Measurements from ENCODE around the gene STXBP6. TPM values are rescaled to one million over a fixed set of nuclear protein-coding genes. Genes with fewer than 3 reads are reported as not detected.
"Not testable (repeated sequence)": the region's sequence is repeated elsewhere in the genome, so short reads cannot be mapped to it uniquely, and the experiment has no call there.

STXBP6 gene
- polyA plus RNA-seq, 2 donors, result 1.9 to 2.2 TPM

DNA sequence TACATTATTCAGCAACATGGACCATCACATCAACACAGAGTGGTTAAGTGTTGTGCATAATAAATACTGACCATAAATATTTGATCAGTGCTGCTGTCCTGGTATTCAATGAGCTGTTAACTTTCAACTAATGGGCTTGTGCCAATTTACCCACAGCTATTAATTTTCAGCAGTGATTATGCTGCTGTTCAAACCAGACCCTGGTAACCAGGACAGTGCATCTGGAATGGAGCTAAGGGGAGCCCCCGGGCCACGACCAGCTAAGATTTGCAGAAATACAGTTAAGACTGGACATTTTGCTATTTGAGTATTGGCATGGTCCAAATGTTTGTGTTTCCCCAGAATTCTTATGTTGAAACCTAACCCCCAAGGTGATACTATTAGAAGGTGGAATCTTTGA, 235.6 kb downstream of the STXBP6 start:
- H3K4me1 ChIP-seq (ENCODE audit: control insufficient read depth in 2 of 2, insufficient read depth in 2 of 2, low read length in 1 of 2), result peaks cover 0 to 4% of the 10 kb centered on the region in 2 donors
- WGBS, 2 donors, result 91 to 95% methylated on average over 2 of the region's 2 CpGs

DNA sequence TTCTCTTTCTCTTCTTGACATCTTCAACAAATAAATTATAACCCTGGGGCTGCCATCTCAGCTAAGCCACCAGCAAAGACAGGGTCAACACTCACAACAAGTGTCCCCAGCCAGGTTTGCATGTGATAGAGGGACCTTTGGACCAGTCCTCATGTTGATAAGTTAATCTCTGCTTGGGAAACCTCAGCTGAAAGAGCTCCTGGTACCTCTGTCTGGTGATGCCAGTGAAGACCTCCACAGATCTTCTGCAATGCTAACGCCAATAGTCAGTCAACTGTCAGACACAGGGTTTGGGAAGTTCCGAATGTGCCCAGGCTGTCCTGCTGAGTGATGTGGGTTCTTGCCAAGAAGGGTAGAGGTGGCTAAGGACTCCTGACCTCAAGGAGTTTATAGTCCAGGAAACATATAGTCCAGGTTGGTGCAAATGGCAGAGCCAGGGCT, 236.1 kb downstream of the STXBP6 start:
- no peak overlapping the region for H3K27ac ChIP-seq (ENCODE audit: low read depth in 2 of 2, low read length in 1 of 2)
- peaks cover 0 to 2% of the 10 kb centered on the region in 2 donors for H3K9me3 ChIP-seq (ENCODE audit: control insufficient read depth in 2 of 2, insufficient read depth in 1 of 2, low read depth in 1 of 2, low read length in 1 of 2)
- no peak overlapping the region for H3K4me3 ChIP-seq (ENCODE audit: low read depth in 1 of 2, low read length in 2 of 2)
- H3K36me3 ChIP-seq (ENCODE audit: control insufficient read depth in 2 of 2, insufficient read depth in 2 of 2, low read length in 1 of 2), result no peaks in the 10 kb centered on the region
- WGBS, 2 donors, result 67 to 96% methylated on average over 2 of the region's 2 CpGs
- H3K4me1 ChIP-seq (ENCODE audit: control insufficient read depth in 2 of 2, insufficient read depth in 2 of 2, low read length in 1 of 2), result peaks cover 0 to 4% of the 10 kb centered on the region in 2 donors
- H3K27me3 ChIP-seq (ENCODE audit: control insufficient read depth in 1 of 2, insufficient read depth in 2 of 2, low read length in 2 of 2), result no peaks in the 10 kb centered on the region

More for the DNA sequence above, 235.6 kb downstream of the STXBP6 start:
- H3K27me3 ChIP-seq (ENCODE audit: control insufficient read depth in 1 of 2, insufficient read depth in 2 of 2, low read length in 2 of 2), result no peaks in the 10 kb centered on the region
- H3K36me3 ChIP-seq (ENCODE audit: control insufficient read depth in 2 of 2, insufficient read depth in 2 of 2, low read length in 1 of 2), result no peaks in the 10 kb centered on the region
- H3K4me3 ChIP-seq (ENCODE audit: low read depth in 1 of 2, low read length in 2 of 2), result no peak overlapping the region
- H3K27ac ChIP-seq (ENCODE audit: low read depth in 2 of 2, low read length in 1 of 2), result no peak overlapping the region
- peaks cover 0 to 2% of the 10 kb centered on the region in 2 donors for H3K9me3 ChIP-seq (ENCODE audit: control insufficient read depth in 2 of 2, insufficient read depth in 1 of 2, low read depth in 1 of 2, low read length in 1 of 2)

DNA sequence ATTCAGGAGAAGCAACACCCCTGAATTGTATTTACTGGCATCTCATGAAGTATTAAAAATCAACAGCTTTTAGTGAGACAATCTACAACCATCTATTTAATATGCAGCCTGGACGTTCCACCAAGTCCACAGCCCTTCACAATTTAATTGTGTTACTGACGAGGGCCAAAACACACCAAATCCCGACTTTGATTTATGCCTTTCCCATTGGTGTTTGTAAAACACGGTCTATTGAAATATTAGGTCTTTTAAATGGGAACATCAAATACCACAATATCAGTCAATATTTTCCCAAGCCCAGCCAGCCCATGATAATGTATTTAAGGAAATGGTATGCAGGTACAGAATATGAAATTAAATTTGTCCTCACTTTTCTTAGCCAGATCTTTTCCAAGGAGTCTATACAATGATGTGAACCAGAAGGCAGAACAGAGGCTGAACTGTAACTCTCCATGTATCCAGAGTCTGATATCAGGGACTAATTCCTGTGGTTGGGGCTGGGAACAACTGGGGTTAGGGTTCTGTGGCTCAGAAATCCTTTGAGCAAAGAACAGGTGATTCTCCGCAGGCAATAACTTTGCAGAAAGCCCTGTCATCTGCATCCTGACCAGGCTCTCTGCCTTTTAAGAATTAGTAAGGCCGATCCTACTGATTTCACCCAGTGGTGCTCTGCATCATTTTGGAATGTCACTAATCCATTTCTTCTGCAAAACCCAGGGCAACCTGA, 236.7 kb downstream of the STXBP6 start:
- no peak overlapping the region for H3K4me3 ChIP-seq (ENCODE audit: low read depth in 1 of 2, low read length in 2 of 2)
- H3K27ac ChIP-seq (ENCODE audit: low read depth in 2 of 2, low read length in 1 of 2), result no peak overlapping the region
- H3K9me3 ChIP-seq (ENCODE audit: control insufficient read depth in 2 of 2, insufficient read depth in 1 of 2, low read depth in 1 of 2, low read length in 1 of 2), result peaks cover 0 to 2% of the 10 kb centered on the region in 2 donors
- H3K36me3 ChIP-seq (ENCODE audit: control insufficient read depth in 2 of 2, insufficient read depth in 2 of 2, low read length in 1 of 2), result no peaks in the 10 kb centered on the region
- H3K27me3 ChIP-seq (ENCODE audit: control insufficient read depth in 1 of 2, insufficient read depth in 2 of 2, low read length in 2 of 2), result no peaks in the 10 kb centered on the region
- H3K4me1 ChIP-seq (ENCODE audit: control insufficient read depth in 2 of 2, insufficient read depth in 2 of 2, low read length in 1 of 2), result peaks cover 0 to 4% of the 10 kb centered on the region in 2 donors
- 71 to 78% methylated on average over 6 of the region's 6 CpGs for WGBS, 2 donors

DNA sequence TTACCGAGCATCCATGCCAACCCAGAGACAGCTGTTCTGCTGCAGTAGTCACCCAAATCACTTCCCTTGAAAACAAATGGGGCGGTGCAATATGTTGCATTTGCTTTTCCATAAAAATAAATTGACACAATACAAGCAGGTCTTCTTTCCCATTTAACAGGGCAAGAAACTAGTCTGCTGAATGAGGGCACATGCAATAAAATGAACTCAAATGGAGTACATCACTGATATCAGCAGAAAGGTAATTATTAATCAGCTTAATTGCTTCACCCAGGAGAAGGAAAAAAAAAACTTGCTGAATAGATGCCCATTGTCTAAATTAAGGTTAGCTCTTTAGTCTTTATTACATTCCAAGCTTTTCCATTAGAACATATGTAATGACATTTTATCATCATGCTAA, 240.8 kb downstream of the STXBP6 start:
- Histone ChIP-seq H3K9me3 (ENCODE audit: control insufficient read depth in 2 of 2, insufficient read depth in 1 of 2, low read depth in 1 of 2, low read length in 1 of 2) (no peaks in the 10 kb centered on the region), H3K27ac (ENCODE audit: low read depth in 2 of 2, low read length in 1 of 2) (no peak overlapping the region)
- WGBS, 2 donors, result 61 to 85% methylated on average over 2 of the region's 2 CpGs

DNA sequence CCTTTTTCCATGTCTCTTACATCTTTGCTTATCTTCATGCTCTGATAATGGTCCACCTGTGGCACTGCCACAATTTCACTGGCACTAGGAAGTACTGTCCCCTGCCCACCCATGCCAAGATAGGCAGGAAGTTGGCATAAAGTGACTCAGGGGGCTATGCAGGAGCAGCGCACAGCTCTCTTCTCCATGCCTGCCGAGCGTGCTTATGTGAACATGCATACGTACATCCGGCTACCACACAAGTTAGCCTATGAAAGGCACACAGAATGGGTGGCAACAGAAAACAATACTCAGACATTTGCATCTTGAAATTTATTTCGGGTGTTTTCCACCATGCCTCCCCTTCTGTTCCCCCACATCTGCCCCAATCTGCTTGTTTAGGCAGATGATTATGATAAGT, 241.5 kb downstream of the STXBP6 start:
- no peak overlapping the region for H3K27ac ChIP-seq (ENCODE audit: low read depth in 2 of 2, low read length in 1 of 2)
- 88 to 96% methylated on average over 6 of the region's 6 CpGs for WGBS, 2 donors

More for the DNA sequence above, 240.8 kb downstream of the STXBP6 start:
- H3K4me1 ChIP-seq (ENCODE audit: control insufficient read depth in 2 of 2, insufficient read depth in 2 of 2, low read length in 1 of 2), result no peaks in the 10 kb centered on the region
- no peak overlapping the region for H3K4me3 ChIP-seq (ENCODE audit: low read depth in 1 of 2, low read length in 2 of 2)
- H3K27me3 ChIP-seq (ENCODE audit: control insufficient read depth in 1 of 2, insufficient read depth in 2 of 2, low read length in 2 of 2), result no peaks in the 10 kb centered on the region
- no peaks in the 10 kb centered on the region for H3K36me3 ChIP-seq (ENCODE audit: control insufficient read depth in 2 of 2, insufficient read depth in 2 of 2, low read length in 1 of 2)

DNA sequence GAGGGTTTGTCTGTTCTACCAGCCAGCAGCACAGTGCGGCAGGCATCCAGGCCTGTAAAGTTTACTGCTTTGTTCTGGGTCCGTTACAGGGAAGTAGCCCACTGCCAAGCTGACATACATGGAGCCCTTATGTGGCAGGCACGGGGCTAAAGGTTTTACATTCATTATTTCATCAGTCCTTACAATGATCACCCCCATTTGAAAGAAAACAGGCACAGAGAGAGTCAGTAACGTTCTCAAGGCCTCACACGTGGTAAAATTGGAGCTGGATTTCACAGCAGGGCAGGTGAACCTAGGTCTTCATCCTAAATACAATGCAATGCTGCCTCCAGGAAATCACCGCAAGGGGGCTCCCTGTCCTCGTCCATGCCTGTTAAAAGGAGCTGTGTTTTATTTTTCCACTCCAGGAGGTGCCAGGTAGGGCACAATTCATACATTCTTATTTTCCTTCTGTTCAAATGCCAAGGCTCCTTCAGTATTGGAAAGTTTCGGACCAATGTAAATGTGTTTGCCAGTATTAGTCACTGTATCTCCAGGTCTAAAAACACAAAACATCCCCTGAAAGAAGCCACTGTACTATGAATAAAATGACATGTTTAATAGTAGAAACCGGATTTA, 243.8 kb downstream of the STXBP6 start:
- Histone ChIP-seq H3K36me3 (ENCODE audit: control insufficient read depth in 2 of 2, insufficient read depth in 2 of 2, low read length in 1 of 2) (no peaks in the 10 kb centered on the region), H3K4me3 (ENCODE audit: low read depth in 1 of 2, low read length in 2 of 2) (no peak overlapping the region), H3K27ac (ENCODE audit: low read depth in 2 of 2, low read length in 1 of 2) (no peak overlapping the region), H3K9me3 (ENCODE audit: control insufficient read depth in 2 of 2, insufficient read depth in 1 of 2, low read depth in 1 of 2, low read length in 1 of 2) (no peaks in the 10 kb centered on the region), H3K4me1 (ENCODE audit: control insufficient read depth in 2 of 2, insufficient read depth in 2 of 2, low read length in 1 of 2) (no peaks in the 10 kb centered on the region), H3K27me3 (ENCODE audit: control insufficient read depth in 1 of 2, insufficient read depth in 2 of 2, low read length in 2 of 2) (no peaks in the 10 kb centered on the region)
- 33 to 36% methylated on average over 9 of the region's 9 CpGs for WGBS, 2 donors

More for the DNA sequence above, 241.5 kb downstream of the STXBP6 start:
- Histone ChIP-seq H3K9me3 (ENCODE audit: control insufficient read depth in 2 of 2, insufficient read depth in 1 of 2, low read depth in 1 of 2, low read length in 1 of 2) (no peaks in the 10 kb centered on the region), H3K4me3 (ENCODE audit: low read depth in 1 of 2, low read length in 2 of 2) (no peak overlapping the region), H3K27me3 (ENCODE audit: control insufficient read depth in 1 of 2, insufficient read depth in 2 of 2, low read length in 2 of 2) (no peaks in the 10 kb centered on the region), H3K36me3 (ENCODE audit: control insufficient read depth in 2 of 2, insufficient read depth in 2 of 2, low read length in 1 of 2) (no peaks in the 10 kb centered on the region), H3K4me1 (ENCODE audit: control insufficient read depth in 2 of 2, insufficient read depth in 2 of 2, low read length in 1 of 2) (no peaks in the 10 kb centered on the region)

DNA sequence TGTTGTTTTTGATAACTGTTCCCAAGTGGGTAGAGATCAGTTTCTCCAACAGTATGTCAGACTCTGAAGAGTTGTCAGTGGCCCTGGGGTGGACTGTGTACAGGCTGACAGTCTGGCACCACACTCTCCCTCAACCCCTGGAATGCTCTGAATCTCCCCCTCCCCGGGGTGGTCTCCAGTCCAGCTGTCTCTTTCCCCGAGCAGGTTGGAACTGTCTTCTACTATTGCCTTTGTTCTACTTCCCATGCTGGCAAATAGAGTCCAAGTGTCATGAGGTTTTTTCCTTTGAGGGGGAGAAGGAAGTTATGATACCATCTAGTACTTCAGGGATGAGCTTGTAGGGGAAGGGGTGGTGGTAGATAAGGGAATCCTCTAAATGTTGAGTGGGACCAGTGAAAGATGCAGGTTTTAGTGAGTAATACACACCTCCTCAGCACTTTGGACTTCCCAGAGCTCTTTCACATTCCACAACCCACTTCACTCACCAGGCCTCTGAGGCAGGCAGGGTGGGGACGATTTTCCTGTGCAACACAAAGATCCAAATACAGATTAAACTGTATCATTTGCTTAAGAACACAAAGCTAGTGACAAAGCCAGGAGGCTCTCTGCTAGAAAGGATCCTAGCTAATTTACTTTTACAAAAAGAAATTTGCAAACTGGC, 245.3 kb downstream of the STXBP6 start:
- no peaks in the 10 kb centered on the region for H3K4me1 ChIP-seq (ENCODE audit: control insufficient read depth in 2 of 2, insufficient read depth in 2 of 2, low read length in 1 of 2)
- H3K27ac ChIP-seq (ENCODE audit: low read depth in 2 of 2, low read length in 1 of 2), result no peak overlapping the region

DNA sequence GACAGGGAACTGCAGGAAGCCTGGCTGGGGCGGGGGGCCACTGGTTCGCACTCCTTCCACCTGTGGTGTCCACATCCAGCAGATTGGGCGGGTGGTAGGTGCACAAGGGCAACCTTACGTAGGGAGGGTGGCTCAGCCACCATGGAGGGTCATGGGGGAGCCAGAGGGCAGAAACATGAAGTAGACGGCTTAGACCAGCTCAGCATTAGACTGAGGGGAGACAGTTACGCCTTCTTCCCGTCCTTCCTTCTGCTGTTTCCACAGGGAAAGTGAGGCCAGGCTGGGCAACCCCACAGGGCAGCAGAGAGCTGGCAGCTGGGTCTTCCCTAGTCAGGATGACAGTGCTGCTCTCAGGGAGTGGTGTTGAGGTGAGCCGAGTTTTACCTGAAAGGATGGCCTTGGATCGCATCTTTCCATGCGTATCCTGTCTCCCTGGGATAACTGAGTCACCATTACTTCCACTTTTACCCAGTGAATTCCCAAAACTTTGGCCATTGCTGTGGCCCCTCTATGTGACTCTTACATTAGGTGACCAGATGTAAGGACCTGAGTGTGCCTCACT, 245.9 kb downstream of the STXBP6 start:
- Histone ChIP-seq H3K4me1 (ENCODE audit: control insufficient read depth in 2 of 2, insufficient read depth in 2 of 2, low read length in 1 of 2) (no peaks in the 10 kb centered on the region), H3K9me3 (ENCODE audit: control insufficient read depth in 2 of 2, insufficient read depth in 1 of 2, low read depth in 1 of 2, low read length in 1 of 2) (no peaks in the 10 kb centered on the region), H3K27me3 (ENCODE audit: control insufficient read depth in 1 of 2, insufficient read depth in 2 of 2, low read length in 2 of 2) (no peaks in the 10 kb centered on the region), H3K36me3 (ENCODE audit: control insufficient read depth in 2 of 2, insufficient read depth in 2 of 2, low read length in 1 of 2) (no peaks in the 10 kb centered on the region), H3K4me3 (ENCODE audit: low read depth in 1 of 2, low read length in 2 of 2) (no peak overlapping the region), H3K27ac (ENCODE audit: low read depth in 2 of 2, low read length in 1 of 2) (no peak overlapping the region)
- WGBS, 2 donors, result 82 to 84% methylated on average over 10 of the region's 10 CpGs

More for the DNA sequence above, 245.3 kb downstream of the STXBP6 start:
- H3K9me3 ChIP-seq (ENCODE audit: control insufficient read depth in 2 of 2, insufficient read depth in 1 of 2, low read depth in 1 of 2, low read length in 1 of 2), result no peaks in the 10 kb centered on the region
- WGBS, 2 donors, result 61 to 65% methylated on average over 3 of the region's 3 CpGs
- no peak overlapping the region for H3K4me3 ChIP-seq (ENCODE audit: low read depth in 1 of 2, low read length in 2 of 2)
- no peaks in the 10 kb centered on the region for H3K36me3 ChIP-seq (ENCODE audit: control insufficient read depth in 2 of 2, insufficient read depth in 2 of 2, low read length in 1 of 2)
- no peaks in the 10 kb centered on the region for H3K27me3 ChIP-seq (ENCODE audit: control insufficient read depth in 1 of 2, insufficient read depth in 2 of 2, low read length in 2 of 2)

DNA sequence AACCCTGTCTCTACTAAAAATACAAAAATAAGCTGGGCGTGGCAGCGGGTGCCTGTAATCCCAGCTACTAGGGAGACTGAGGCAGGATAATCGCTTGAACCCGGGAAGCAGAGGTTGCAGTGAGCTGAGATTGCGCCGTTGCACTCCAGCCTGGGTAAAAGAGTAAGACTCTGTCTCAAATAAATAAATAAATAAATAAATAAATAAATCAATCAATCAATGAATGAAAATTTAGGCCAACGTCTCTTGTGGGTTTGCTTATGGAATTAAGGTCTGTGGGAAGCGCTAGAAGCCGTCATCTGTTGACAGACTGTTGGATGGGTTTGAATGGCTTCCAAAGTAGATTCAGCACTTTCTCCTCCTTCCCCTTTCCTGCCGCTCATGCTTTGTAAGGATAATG, 246.5 kb downstream of the STXBP6 start:
- H3K36me3 ChIP-seq (ENCODE audit: control insufficient read depth in 2 of 2, insufficient read depth in 2 of 2, low read length in 1 of 2); H3K4me1 ChIP-seq (ENCODE audit: control insufficient read depth in 2 of 2, insufficient read depth in 2 of 2, low read length in 1 of 2); H3K27ac ChIP-seq (ENCODE audit: low read depth in 2 of 2, low read length in 1 of 2); H3K9me3 ChIP-seq (ENCODE audit: control insufficient read depth in 2 of 2, insufficient read depth in 1 of 2, low read depth in 1 of 2, low read length in 1 of 2); H3K4me3 ChIP-seq (ENCODE audit: low read depth in 1 of 2, low read length in 2 of 2); H3K27me3 ChIP-seq (ENCODE audit: control insufficient read depth in 1 of 2, insufficient read depth in 2 of 2, low read length in 2 of 2): not testable (repeated sequence)
- WGBS, 2 donors, result 93 to 94% methylated on average over 10 of the region's 10 CpGs

Measured in esophagus (tissue), 2 donors.